HL-60 (cell line): ENCODE data around the gene PPP1R3C.

Experiments
- GABPA ChIP-seq: IDR thresholded peaks from 2 replicates; pipeline ENCODE4 v1.6.1; 2012; ENCODE audit warnings: low read depth
- POLR2AphosphoS5 ChIP-seq: IDR thresholded peaks from 2 replicates; pipeline ENCODE4 v1.6.1; 2012; ENCODE audit warnings: low read depth
- REST ChIP-seq: IDR thresholded peaks from 2 replicates; pipeline ENCODE4 v1.6.1; 2012; ENCODE audit warnings: low read depth; ENCODE audit not compliant: insufficient replicate concordance
- SPI1 ChIP-seq: IDR thresholded peaks from 2 replicates; pipeline ENCODE4 v1.6.1; 2012; ENCODE audit warnings: low read depth, mild to moderate bottlenecking, borderline replicate concordance
- TF ChIP-seq, protein P1 (sequence below): IDR thresholded peaks from one replicate; pipeline ENCODE4 v1.5.1; 2011; ENCODE audit warnings: low read length, control low read depth, inconsistent platforms; ENCODE audit not compliant: insufficient read depth

- TF ChIP-seq POLR2AphosphoS5 (no peak), REST (no peak), GABPA (no peak), SPI1 (no peak)
- TF ChIP-seq, protein P1, sequence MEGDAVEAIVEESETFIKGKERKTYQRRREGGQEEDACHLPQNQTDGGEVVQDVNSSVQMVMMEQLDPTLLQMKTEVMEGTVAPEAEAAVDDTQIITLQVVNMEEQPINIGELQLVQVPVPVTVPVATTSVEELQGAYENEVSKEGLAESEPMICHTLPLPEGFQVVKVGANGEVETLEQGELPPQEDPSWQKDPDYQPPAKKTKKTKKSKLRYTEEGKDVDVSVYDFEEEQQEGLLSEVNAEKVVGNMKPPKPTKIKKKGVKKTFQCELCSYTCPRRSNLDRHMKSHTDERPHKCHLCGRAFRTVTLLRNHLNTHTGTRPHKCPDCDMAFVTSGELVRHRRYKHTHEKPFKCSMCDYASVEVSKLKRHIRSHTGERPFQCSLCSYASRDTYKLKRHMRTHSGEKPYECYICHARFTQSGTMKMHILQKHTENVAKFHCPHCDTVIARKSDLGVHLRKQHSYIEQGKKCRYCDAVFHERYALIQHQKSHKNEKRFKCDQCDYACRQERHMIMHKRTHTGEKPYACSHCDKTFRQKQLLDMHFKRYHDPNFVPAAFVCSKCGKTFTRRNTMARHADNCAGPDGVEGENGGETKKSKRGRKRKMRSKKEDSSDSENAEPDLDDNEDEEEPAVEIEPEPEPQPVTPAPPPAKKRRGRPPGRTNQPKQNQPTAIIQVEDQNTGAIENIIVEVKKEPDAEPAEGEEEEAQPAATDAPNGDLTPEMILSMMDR: no peak
Measured at GRCh38 chr10:91628383-91628782, 4.5 kb downstream of the PPP1R3C start.
